Hepatocyte (in vitro differentiated cells): ENCODE results near the gene UQCRFS1. TPM values are rescaled to one million over a fixed set of nuclear protein-coding genes. Genes with fewer than 3 reads are reported as not detected.

Experiments
- DNase-seq: peaks from one replicate; pipeline ENCODE4 v3.0.0-alpha.2; 2016; ENCODE audit warnings: low spot score
- H2AFZ ChIP-seq: fragments of 200-600 bp; sonication (generic); 2 replicates; pipeline ENCODE4 v1.6.0; 2016; ENCODE audit warnings: antibody characterized with exemption, mild to moderate bottlenecking
- H3K27ac ChIP-seq: fragments of 200-600 bp; sonication (generic); 2 replicates; pipeline ENCODE4 v1.5.1; 2016; ENCODE audit warnings: mild to moderate bottlenecking
- H3K27me3 ChIP-seq: fragments of 200-600 bp; sonication (generic); 2 replicates; pipeline ENCODE4 v1.6.1; 2016
- H3K36me3 ChIP-seq: fragments of 200-600 bp; sonication (generic); replicated peaks from 2 replicates; pipeline ENCODE4 v1.5.1; 2016; ENCODE audit warnings: low read depth; ENCODE audit not compliant: insufficient read depth
- H3K4me1 ChIP-seq: fragments of 200-600 bp; sonication (generic); 2 replicates; pipeline ENCODE4 v1.5.1; 2016; ENCODE audit warnings: mild to moderate bottlenecking, moderate library complexity; ENCODE audit not compliant: insufficient read depth
- H3K4me2 ChIP-seq: fragments of 200-600 bp; sonication (generic); 2 replicates; pipeline ENCODE4 v1.6.0; 2016
- H3K4me3 ChIP-seq: fragments of 200-600 bp; sonication (generic); 2 replicates; pipeline ENCODE4 v1.5.1; 2016; ENCODE audit warnings: mild to moderate bottlenecking
- H3K79me2 ChIP-seq: fragments of 200-600 bp; sonication (generic); 2 replicates; pipeline ENCODE4 v1.6.0; 2017; ENCODE audit warnings: mild to moderate bottlenecking
- H3K9me2 ChIP-seq: fragments of 200-600 bp; sonication (generic); replicated peaks from 2 replicates; pipeline ENCODE4 v1.6.0; 2017; ENCODE audit warnings: mild to moderate bottlenecking; ENCODE audit not compliant: insufficient read depth
- H3K9me3 ChIP-seq: fragments of 200-600 bp; sonication (generic); 2 replicates; pipeline ENCODE4 v1.5.1; 2016; ENCODE audit warnings: low read depth, mild to moderate bottlenecking
- H4K20me1 ChIP-seq: fragments of 200-600 bp; sonication (generic); 2 replicates; pipeline ENCODE4 v1.6.0; 2016; ENCODE audit warnings: mild to moderate bottlenecking; ENCODE audit not compliant: insufficient read depth, poor library complexity, severe bottlenecking
- CTCF ChIP-seq: fragments of 200-600 bp; sonication (generic); IDR thresholded peaks from 2 replicates; pipeline ENCODE4 v1.5.1; 2016; ENCODE audit warnings: antibody characterized with exemption, mild to moderate bottlenecking; ENCODE audit not compliant: poor library complexity
- EZH2 ChIP-seq: fragments of 200-600 bp; sonication (generic); IDR thresholded peaks from 2 replicates; pipeline ENCODE4 v1.6.1; 2016; ENCODE audit warnings: antibody characterized with exemption, mild to moderate bottlenecking, borderline replicate concordance
- EZH2phosphoT487 ChIP-seq: fragments of 200-600 bp; sonication (generic); IDR thresholded peaks from one replicate; pipeline ENCODE4 v1.6.1; 2018; ENCODE audit warnings: antibody characterized with exemption, mild to moderate bottlenecking, low read depth, moderate library complexity; ENCODE audit not compliant: unreplicated experiment, severe bottlenecking
- WGBS: methylation state at CpG from one replicate; pipeline ENCODE4 v1.1.6; 2016; ENCODE audit warnings: low lambda C conversion rate; ENCODE audit errors: missing lambda C conversion rate; 5-methylcytosine and 5-hydroxymethylcytosine counted together
- polyA plus RNA-seq: library from polyadenylated mRNA; unstranded; fragments of >200 nt; fragmentation: Nextera tagmentation; extraction: Ambion mirVana; gene quantifications from 2 replicates; pipeline ENCODE4 v1.2.1, GENCODE V29; 2016
- total RNA-seq: library from RNA; depleted of rRNA; stranded (reverse); fragments of >200 nt; gene quantifications from 2 replicates; pipeline ENCODE4 v1.2.3, GENCODE V29; 2014

UQCRFS1 gene
- total and polyA plus RNA-seq, 2 experiments from 2014 or later: 45.0 to 79.0 TPM

GRCh38 chr19:29259867-29260281, 46.9 kb upstream of the UQCRFS1 start:
- H3K79me2 ChIP-seq: no peaks in the 10 kb centered on the region
- H4K20me1 ChIP-seq: no peaks in the 10 kb centered on the region
- 66% methylated on average over 6 of the region's 6 CpGs for WGBS
- no peak overlapping the region for H2AFZ ChIP-seq
- no peaks in the 10 kb centered on the region for H3K36me3 ChIP-seq
- no peak for DNase-seq
- no peaks in the 10 kb centered on the region for H3K9me3 ChIP-seq
- H3K4me1 ChIP-seq: no peaks in the 10 kb centered on the region
- no peaks in the 10 kb centered on the region for H3K27me3 ChIP-seq
- H3K4me3 ChIP-seq: no peak overlapping the region
- TF ChIP-seq EZH2 (no peak), CTCF (no peak), EZH2phosphoT487 (no peak)
- H3K27ac ChIP-seq: no peak overlapping the region
- H3K4me2 ChIP-seq: no peak overlapping the region
- no peaks in the 10 kb centered on the region for H3K9me2 ChIP-seq

GRCh38 chr19:29259153-29259552, 46.2 kb upstream of the UQCRFS1 start:
- Histone ChIP-seq H3K4me2 (no peak overlapping the region), H3K79me2 (no peaks in the 10 kb centered on the region), H3K4me1 (no peaks in the 10 kb centered on the region), H4K20me1 (no peaks in the 10 kb centered on the region), H3K9me2 (no peaks in the 10 kb centered on the region), H3K27ac (no peak overlapping the region), H3K36me3 (no peaks in the 10 kb centered on the region), H3K4me3 (no peak overlapping the region), H2AFZ (no peak overlapping the region), H3K9me3 (no peaks in the 10 kb centered on the region), H3K27me3 (no peaks in the 10 kb centered on the region)
- 82% methylated on average over 3 of the region's 3 CpGs for WGBS
- no peak for DNase-seq
- TF ChIP-seq CTCF: peak; percentile 14
- TF ChIP-seq EZH2: no peak
- TF ChIP-seq EZH2phosphoT487: no peak

- TF ChIP-seq EZH2phosphoT487 (no peak), EZH2 (no peak), CTCF (no peak)
- Histone ChIP-seq H3K4me1 (no peaks in the 10 kb centered on the region), H4K20me1 (no peaks in the 10 kb centered on the region), H3K4me2 (no peak overlapping the region), H3K27ac (no peak overlapping the region), H2AFZ (no peak overlapping the region), H3K9me2 (no peaks in the 10 kb centered on the region), H3K36me3 (no peaks in the 10 kb centered on the region), H3K9me3 (no peaks in the 10 kb centered on the region), H3K27me3 (no peaks in the 10 kb centered on the region), H3K4me3 (no peak overlapping the region), H3K79me2 (no peaks in the 10 kb centered on the region)
- no peak for DNase-seq
- 68% methylated on average over 2 of the region's 2 CpGs for WGBS
These were observed 43.6 kb upstream of the UQCRFS1 start for GRCh38 chr19:29256516-29256915.

- no peak for TF ChIP-seq CTCF
- TF ChIP-seq EZH2: no peak
- TF ChIP-seq EZH2phosphoT487: no peak
- Histone ChIP-seq H4K20me1 (no peaks in the 10 kb centered on the region), H3K79me2 (no peaks in the 10 kb centered on the region), H3K27me3 (no peaks in the 10 kb centered on the region), H3K4me2 (no peak overlapping the region), H3K27ac (no peak overlapping the region), H3K9me3 (no peaks in the 10 kb centered on the region), H3K9me2 (no peaks in the 10 kb centered on the region), H3K36me3 (no peaks in the 10 kb centered on the region), H2AFZ (no peak overlapping the region), H3K4me3 (no peak overlapping the region), H3K4me1 (no peaks in the 10 kb centered on the region)
- WGBS: 94% methylated on average over 8 of the region's 8 CpGs
- DNase-seq: no peak
These were observed 43.0 kb upstream of the UQCRFS1 start for GRCh38 chr19:29255912-29256311.
